ENCODE results near the gene POFUT1. TPM values are rescaled to one million over a fixed set of nuclear protein-coding genes. Genes with fewer than 3 reads are reported as not detected.

POFUT1 gene
- total and polyA plus RNA-seq, 2 donors (not counting 3 experiments of a cell fraction or from before 2014, with no cell fraction given): 29.0 to 51.4 TPM

GRCh38 chr20:32248043-32248442, 40.4 kb downstream of the POFUT1 start:
- POLR2A ChIA-PET: no interaction called here
- FAIRE-seq (no peak), DNase-seq (ENCODE audit: low read depth, low spot score) (no peak)
- no peaks in the 10 kb centered on the region for H3K4me1 ChIP-seq (ENCODE audit: control insufficient read depth, extremely low read depth, insufficient read depth, low read length)
- TF ChIP-seq CTCF (IDR thresholded peaks at IDR 0.05; ENCODE audit: extremely low read depth in 1 of 2, insufficient read depth in 1 of 2, low read depth in 1 of 2, low read length in 2 of 2): no peak
- TF ChIP-seq, protein P1, sequence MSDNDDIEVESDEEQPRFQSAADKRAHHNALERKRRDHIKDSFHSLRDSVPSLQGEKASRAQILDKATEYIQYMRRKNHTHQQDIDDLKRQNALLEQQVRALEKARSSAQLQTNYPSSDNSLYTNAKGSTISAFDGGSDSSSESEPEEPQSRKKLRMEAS (IDR thresholded peaks at IDR 0.05; ENCODE audit: insufficient read depth, insufficient read length): no peak
- TF ChIP-seq FOS (IDR thresholded peaks at IDR 0.05; ENCODE audit: borderline replicate concordance, insufficient read depth, low read length): no peak
- TF ChIP-seq POLR2A (IDR thresholded peaks at IDR 0.05; ENCODE audit: low read depth, low read length): no peak
- TF ChIP-seq MYC (IDR thresholded peaks at IDR 0.05; ENCODE audit: low read depth, low read length): no peak
- no peak for TF ChIP-seq GATA2 (IDR thresholded peaks at IDR 0.05; ENCODE audit: insufficient read depth, insufficient read length, low read depth, low read length)
- TF ChIP-seq JUN (IDR thresholded peaks at IDR 0.05; ENCODE audit: borderline replicate concordance, insufficient read depth, insufficient read length, low read depth): no peak
- TF ChIP-seq EZH2 (IDR thresholded peaks at IDR 0.05; ENCODE audit: borderline replicate concordance, low read depth, low read length, severe bottlenecking): no peak
- TF ChIP-seq POLR2AphosphoS5 (IDR thresholded peaks at IDR 0.05; ENCODE audit: insufficient read depth, low read depth, low read length): no peak
- intact Hi-C loops (cut with micrococcal nuclease): no loop called here
- no peak overlapping the region for H3K4me2 ChIP-seq (ENCODE audit: insufficient read depth, low read length)
- CTCF ChIA-PET: no interaction called here
- H3K9me3 ChIP-seq (replicated peaks; ENCODE audit: control insufficient read depth, insufficient read depth, low read length): no peaks in the 10 kb centered on the region
- no peaks in the 10 kb centered on the region for H3K27me3 ChIP-seq (ENCODE audit: control insufficient read depth in 2 of 2, insufficient read depth in 2 of 2, low read length in 2 of 2)
- no peaks in the 10 kb centered on the region for H3K79me2 ChIP-seq (ENCODE audit: control insufficient read depth, insufficient read depth, low read length)
- H4K20me1 ChIP-seq (replicated peaks; ENCODE audit: control insufficient read depth, extremely low read depth, insufficient read depth, low read length): no peaks in the 10 kb centered on the region
- H3K9me1 ChIP-seq (replicated peaks; ENCODE audit: control insufficient read depth, extremely low read depth, insufficient read depth, low read length): no peaks in the 10 kb centered on the region
- no peaks in the 10 kb centered on the region for H3K36me3 ChIP-seq (ENCODE audit: control insufficient read depth in 2 of 2, extremely low read depth in 1 of 2, insufficient read depth in 2 of 2, low read length in 2 of 2)
- no TSS peak for BruUV-seq (replicated peaks)
- no peak overlapping the region for H2AFZ ChIP-seq (ENCODE audit: low read depth, low read length)
- no peak overlapping the region for H3K27ac ChIP-seq (ENCODE audit: insufficient read depth, low read depth, low read length)
- dilution Hi-C loops (cut with MboI; ENCODE audit: extremely low pct_ligation_motif_present, low sequenced_read_pairs): no loop called here
- no peak overlapping the region for H3K4me3 ChIP-seq (replicated peaks in 1 of 3; ENCODE audit: insufficient read depth in 1 of 3, low read depth in 1 of 3, low read length in 3 of 3)
- no peak overlapping the region for H3K9ac ChIP-seq (replicated peaks; ENCODE audit: extremely low read depth, insufficient read depth, low read length)
